ENCODE measurements around the gene FAH.

FAH gene

DNA sequence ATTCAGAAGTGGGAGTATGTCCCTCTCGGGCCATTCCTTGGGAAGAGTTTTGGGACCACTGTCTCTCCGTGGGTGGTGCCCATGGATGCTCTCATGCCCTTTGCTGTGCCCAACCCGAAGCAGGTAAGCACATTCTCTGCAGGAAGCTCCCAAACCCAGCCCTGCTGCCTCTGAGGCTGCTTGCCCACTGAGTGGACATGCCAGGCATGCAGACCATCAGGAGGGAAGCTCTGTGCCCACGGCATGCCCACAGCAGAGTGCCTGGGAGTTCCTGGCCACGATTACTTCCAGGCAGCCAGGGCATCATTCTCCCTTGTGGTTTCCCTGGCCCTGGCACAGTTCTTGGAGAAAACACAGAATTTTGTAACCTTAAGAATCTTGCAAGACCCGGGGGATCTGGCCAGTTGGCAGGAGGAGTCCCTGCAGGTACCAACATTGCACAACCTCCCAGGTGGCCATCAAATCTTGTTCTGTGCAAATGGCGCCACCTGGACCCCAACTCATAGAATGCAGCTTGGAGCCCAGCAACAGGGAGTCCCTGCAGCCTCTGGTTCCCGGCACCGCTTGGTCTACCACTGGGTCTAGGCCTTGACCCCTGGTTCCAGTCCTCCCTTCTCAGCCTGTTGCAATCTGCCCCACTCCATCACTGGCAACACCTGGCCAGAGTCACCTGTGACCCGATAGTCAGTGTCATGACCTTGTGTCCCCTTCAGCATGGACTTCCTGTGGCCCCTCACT, 20.4 kb downstream of the FAH start:
- DNase-seq (ENCODE audit: low read depth in 2 of 2), result peak; percentile 45 to 62

- DNase-seq (ENCODE audit: low read depth in 2 of 2), result no peak
Observed at GRCh38 chr15:80174017-80174746, 21.4 kb downstream of the FAH start.

DNA sequence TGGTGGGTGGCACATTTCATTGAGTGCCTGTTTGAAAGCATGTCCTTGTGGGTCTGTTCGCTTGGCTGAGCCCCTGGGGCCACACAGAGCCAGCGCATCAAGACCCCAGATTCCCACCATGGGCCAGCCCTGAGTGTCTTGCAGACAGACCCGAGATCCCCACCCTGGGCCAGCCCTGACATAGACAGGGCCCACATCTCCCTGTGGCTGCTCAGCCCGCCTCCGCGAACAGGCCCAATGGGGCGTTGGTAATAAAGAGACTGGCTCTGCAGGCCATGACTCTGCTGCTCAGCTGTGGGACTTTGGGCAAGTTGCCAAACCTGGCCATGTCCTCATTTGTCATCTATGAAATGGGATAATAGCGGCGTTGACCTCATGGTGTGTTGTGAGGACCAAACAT, 22.6 kb downstream of the FAH start:
- no peak for DNase-seq (ENCODE audit: low read depth in 2 of 2)

DNA sequence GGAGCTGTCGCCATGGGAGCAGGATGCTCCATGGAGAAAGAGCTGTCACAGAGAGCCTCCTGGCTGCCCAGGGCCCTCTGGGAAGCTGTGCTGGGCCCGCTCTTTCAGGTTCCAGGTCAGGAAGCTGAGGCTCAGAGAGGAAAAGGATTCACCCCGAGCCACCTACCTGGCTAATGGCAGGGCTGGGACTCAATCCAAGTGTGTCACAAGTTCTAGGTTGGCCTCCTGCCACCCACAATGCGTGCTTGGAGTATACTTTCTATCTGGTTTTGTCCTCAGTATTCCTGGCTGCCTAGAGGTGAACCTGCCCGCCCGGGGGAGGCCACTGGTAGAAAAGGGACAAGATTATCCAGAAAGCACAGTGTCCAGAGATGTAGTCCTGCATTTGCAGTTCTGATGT, 23.6 kb downstream of the FAH start:
- DNase-seq (ENCODE audit: low read depth in 2 of 2), result no peak

DNA sequence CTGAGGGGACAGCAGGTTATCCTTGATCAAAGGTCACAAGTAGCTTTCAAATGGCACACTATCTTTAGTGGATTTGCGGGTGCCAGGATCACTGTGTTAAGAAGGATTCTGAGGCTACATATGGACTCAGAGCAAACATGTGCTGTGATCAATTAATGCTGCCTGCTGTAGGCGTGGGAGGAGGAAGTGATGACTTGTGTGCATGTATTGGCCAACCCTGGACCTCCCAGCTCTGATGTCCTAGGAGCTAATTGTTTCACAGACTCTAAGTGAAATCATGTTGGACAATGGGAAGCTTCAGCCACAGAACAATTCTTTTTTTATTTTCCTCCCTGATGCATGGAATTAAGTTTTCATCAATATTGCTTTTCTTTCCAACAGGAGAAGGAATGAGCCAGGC, 24.4 kb downstream of the FAH start:
- DNase-seq (ENCODE audit: low read depth in 2 of 2), result no peak

GRCh38 chr15:80179025-80179759, 26.4 kb downstream of the FAH start:
- DNase-seq (ENCODE audit: low read depth in 2 of 2), result no peak

DNA sequence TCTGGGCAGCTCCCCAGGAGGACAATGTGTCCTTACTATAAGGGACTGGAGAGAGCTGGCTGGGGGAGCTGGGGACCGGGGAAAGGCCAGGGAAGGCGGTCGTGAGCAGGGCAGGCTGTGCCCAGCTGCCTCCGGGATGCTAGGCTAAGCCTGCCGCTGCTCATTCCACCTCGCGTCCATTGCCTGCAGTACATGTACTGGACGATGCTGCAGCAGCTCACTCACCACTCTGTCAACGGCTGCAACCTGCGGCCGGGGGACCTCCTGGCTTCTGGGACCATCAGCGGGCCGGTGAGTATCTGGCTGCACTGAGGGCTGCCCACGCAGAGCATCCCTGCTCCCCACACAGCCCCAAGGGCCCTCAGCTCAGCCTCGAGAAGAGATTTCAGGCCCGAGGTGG, 27.1 kb downstream of the FAH start:
- DNase-seq (ENCODE audit: low read depth in 2 of 2), result no peak

DNA sequence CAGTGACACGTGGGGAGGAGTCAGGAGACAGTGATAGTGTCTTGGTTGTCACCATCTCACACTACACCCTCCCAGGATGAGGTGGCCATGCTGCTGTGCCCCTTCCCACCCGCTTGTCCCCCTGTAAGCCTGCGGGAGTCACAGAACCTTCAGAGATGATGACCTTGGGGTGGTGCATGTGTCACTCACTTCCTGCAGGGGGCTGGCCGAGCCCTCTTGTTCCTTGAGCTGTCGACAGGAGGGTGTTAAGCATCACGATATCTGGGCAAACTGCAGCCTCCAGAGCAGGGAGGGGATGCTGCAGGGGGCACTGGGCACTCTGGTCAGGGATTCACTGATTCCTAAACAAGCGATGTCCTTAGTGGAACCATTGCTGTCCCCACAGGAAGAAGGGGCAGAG, 27.7 kb downstream of the FAH start:
- no peak for DNase-seq (ENCODE audit: low read depth in 2 of 2)

DNA sequence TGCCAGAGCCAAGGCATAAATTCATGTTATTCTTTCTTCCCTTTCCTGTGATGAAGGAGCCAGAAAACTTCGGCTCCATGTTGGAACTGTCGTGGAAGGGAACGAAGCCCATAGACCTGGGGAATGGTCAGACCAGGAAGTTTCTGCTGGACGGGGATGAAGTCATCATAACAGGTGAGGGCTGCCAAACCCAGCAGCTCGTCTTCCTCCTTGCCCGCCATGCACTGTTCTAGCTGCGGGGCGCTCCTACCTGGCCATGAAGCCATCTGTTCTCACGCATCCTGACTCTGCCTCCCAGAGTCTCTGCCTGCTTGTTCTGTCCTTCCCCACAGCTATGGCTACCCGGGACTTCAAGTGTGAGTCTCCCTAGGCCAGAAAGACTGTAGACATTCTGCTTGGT, 28.2 kb downstream of the FAH start:
- no peak for DNase-seq (ENCODE audit: low read depth in 2 of 2)

DNA sequence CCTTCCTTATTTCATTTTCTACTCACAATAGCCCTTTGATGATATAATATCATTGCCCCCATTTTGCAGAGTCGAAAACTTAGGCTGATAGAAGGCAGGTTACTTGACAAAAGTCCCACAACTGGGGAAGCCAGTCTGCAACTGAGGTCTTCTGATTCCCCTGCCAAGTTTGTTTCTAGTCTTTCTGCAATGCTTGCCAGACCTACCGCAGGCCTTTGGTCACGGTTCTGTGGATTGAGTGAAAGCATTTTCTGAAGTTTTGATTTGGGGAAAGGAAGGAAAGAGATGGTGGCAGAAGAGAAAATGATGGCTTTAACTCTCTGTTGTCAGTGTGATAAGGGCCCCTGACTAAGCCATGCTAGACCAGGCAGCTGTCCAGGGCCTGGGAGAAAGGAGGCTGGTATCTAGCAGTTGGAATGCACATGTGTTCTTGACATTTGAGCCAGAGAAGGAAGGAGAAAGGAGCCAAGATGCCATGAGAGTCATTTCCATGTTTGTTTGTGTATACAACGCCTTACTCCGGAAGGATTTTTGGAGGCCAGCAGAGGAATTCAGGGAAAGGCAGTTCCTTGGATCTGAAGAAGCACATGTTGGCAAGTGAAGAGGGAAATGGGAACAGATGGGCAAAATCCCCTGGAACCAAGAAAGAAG, 29.9 kb downstream of the FAH start:
- no peak for DNase-seq (ENCODE audit: low read depth in 2 of 2)

DNA sequence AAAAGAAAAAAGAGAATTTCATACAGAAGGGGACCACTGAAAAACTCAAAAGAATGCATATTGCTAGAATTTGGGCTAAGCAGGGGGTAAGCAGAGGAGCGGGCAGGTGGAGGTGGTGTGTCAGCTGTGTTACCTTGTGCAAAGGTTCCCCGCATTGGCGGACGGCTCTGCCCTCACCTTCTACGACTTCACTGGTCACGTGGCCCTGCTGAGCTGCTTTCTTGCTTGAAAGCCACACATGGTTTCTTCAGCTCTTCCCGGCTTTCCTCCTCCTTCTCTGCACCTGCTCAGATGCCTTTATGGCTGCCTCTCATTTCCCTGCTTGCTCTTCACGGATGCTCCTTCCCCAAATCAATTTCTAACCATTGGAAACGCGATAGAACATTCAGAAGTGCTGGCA, 30.5 kb downstream of the FAH start:
- no peak for DNase-seq (ENCODE audit: low read depth in 2 of 2)

DNA sequence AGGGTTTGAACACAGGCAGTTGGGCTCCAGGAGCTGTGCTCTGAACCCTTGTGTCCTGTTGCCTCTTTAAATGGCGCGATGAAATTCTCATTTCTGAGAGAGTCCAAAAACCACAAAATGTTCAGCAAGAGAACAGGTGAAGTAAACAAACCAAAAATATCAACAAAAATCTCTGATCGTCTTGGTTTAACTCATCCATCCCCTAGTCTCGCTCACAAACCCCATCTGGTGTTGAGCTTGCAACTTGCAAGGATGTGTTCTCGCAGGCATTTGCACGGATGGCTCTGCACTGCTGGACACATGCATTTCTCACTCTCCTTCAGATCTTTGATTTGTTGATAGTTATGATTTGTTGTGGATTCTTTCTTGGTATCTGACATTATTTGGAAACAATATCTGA, 31.1 kb downstream of the FAH start:
- no peak for DNase-seq (ENCODE audit: low read depth in 2 of 2)

DNA sequence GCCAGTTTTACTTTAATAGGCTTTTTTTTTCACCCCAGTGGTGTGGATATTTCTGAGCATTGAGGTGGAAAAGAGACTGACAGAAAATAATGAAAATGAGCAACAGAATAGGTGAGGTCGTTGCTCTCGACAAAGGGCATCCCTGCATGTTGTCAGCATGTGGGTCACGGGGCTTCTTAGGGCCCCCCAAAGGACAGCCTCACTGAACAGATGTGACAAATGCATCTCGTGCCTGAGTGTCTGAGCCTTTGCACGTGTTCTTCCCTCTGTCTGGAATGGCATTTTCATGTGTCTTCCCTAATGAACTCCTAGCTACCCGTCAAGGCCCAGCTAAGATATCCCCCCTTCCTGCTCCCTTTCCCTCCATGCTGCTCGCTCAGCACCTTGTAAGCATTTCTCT, 31.8 kb downstream of the FAH start:
- no peak for DNase-seq (ENCODE audit: low read depth in 2 of 2)

DNA sequence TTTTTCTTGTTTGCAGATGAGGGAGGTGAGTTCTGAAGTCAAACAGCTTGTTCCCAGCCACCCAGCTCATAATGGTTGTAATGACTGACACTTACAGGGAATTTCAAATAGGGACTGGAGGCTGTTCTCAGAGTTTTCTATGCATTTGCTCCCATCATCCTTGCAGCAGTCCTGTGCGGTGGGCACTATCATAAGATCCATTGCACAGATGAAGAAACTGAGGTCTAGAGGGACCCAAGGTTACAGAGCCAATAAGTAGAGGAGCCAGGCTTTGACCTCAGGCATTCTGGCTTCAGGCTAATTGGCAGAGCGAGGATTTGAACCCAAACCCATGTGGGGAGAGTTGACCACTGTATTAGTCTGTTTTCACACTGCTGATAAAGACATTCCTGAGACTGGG, 32.4 kb downstream of the FAH start:
- DNase-seq (ENCODE audit: low read depth in 2 of 2), result no peak

GRCh38 chr15:80186066-80186465, 33.3 kb downstream of the FAH start:
- DNase-seq (ENCODE audit: low read depth in 2 of 2), result no peak

- DNase-seq (ENCODE audit: low read depth in 2 of 2), result no peak
Observed at GRCh38 chr15:80186597-80186996, 33.8 kb downstream of the FAH start.

GRCh38 chr15:80188251-80188650, 35.5 kb downstream of the FAH start:
- DNase-seq (ENCODE audit: low read depth in 2 of 2), result no peak

- no peak for DNase-seq (ENCODE audit: low read depth in 2 of 2)
Observed at GRCh38 chr15:80191198-80191597, 38.4 kb downstream of the FAH start.

DNA sequence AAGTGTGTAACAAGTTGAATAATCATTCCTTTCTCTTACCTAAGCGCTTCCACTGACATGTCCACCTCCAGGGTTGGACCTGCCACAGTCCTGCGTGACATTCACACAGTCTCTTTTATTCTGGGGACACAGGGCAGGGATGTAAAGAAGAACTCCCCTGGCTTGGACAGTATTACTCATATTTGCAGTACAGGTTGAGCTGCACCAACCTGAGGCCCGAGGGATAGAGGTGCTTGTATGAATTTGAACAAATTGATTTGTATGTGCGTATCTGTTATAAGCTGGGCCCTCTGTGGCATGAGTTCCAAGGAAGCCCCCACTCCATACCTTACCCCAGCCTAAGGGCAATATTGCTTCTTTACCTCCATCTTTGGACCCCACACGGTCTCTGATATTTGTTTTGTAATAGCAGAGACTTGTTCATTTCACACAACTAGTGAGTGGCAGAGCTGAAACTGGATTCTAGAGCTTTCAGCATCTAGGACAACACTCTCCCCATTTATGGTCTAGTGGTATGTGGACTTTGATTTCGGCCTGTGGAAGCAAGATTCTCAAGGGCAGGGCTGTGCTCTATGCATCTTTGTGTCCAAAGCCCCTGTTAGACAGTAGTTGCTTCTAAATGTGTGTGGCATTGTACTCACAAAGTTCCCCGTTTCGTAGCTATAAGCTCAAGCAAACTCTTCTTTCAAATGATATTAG, 39.2 kb downstream of the FAH start:
- no peak for DNase-seq (ENCODE audit: low read depth in 2 of 2)

- DNase-seq (ENCODE audit: low read depth in 2 of 2), result no peak
Observed at GRCh38 chr15:80194186-80194585, 41.4 kb downstream of the FAH start.

DNA sequence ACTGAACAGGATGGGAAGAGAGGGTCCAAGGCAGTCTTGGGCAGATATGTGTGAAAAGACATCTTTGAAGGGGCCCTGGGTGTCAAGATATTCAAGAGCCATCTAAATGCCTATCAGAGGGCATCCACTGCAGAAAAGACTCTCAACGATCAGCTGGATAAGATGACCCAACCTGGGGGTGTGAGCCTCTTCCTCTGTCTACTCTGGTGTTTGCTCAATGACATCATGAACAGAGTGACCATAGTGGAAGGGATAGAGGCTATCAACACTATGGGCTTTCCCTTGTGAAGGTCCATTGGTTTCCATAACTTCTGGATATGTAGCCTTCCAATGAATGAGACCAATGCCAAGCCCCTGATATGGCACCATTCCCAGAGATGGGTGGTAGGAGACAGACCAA, 42.1 kb downstream of the FAH start:
- DNase-seq (ENCODE audit: low read depth in 2 of 2), result no peak

DNA sequence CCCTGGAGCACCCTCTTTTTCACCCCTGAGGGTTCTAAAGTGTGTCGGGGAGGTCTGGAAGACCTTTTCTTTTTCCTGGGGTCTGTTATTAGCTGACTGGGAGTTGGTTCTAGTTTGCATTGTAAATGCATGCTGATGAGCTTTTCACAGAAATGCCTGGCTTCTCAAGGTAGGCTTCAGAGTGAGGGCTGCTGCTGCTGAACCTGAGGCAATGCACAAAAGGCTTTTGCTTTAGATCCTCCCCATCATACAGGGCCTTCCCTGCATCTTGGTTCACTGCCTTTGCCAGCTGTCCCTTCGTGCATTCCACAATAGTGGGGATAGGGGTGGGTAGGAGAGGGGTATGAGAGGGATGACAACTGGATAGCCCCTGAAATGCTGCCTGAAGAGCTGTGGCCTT, 46.6 kb downstream of the FAH start:
- DNase-seq (ENCODE audit: low read depth in 2 of 2), result no peak
